NT2/D1 (cell line): ENCODE measurements around the gene TARS1.

Source experiments
- SUZ12 ChIP-seq: IDR thresholded peaks from 2 replicates; pipeline ENCODE4 v1.6.1; 2011; ENCODE audit not compliant: insufficient read length, insufficient read depth; ENCODE audit errors: extremely low read depth
- YY1 ChIP-seq: IDR thresholded peaks from 2 replicates; pipeline ENCODE4 v1.6.1; 2011; ENCODE audit not compliant: insufficient read length, insufficient read depth
- ZNF274 ChIP-seq: IDR thresholded peaks from 2 replicates; pipeline ENCODE4 v1.6.1; 2011; ENCODE audit warnings: mild to moderate bottlenecking, low read depth, low read length

DNA sequence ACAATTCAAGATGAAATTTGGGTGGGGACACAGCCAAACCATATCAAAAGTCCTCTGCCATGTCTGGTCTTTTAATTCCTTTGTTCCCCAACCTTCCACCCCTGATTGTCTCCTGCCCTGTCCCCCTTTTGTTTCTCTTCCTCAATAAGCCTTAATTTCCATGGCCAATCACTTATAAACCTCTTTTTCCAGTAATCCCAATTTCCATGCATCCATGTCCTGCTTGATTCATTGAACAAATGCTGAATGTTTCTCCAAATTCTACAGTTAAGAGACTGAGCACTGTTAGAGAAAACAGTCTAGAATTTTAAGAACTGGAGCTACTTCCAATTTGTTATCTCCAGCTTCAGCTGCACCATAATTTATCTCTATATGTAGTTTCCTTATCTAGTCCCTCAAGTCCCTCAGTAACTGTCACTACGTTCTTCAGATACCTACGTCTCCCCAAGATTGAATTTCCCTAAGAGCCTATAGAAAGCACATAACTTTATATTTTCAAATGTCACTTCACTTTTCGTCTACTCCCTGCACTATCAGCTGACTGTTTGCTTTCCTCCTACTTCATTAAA is 34.2 kb downstream of the TARS1 start:
- TF ChIP-seq ZNF274, result no peak
- TF ChIP-seq SUZ12, result no peak
- TF ChIP-seq YY1, result no peak
